ENCODE data around the gene TGFBR3. TPM values are rescaled to one million over a fixed set of nuclear protein-coding genes. Genes with fewer than 3 reads are reported as not detected.
A peak's percentile ranks its signal among the peaks of the same experiment; 100 is the strongest.

TGFBR3 gene
- total and polyA plus RNA-seq, 2 of the 13 experiments (the other 11 are each of a cell fraction or from before 2014, with no cell fraction given) = 76.5 to 195 TPM

DNA sequence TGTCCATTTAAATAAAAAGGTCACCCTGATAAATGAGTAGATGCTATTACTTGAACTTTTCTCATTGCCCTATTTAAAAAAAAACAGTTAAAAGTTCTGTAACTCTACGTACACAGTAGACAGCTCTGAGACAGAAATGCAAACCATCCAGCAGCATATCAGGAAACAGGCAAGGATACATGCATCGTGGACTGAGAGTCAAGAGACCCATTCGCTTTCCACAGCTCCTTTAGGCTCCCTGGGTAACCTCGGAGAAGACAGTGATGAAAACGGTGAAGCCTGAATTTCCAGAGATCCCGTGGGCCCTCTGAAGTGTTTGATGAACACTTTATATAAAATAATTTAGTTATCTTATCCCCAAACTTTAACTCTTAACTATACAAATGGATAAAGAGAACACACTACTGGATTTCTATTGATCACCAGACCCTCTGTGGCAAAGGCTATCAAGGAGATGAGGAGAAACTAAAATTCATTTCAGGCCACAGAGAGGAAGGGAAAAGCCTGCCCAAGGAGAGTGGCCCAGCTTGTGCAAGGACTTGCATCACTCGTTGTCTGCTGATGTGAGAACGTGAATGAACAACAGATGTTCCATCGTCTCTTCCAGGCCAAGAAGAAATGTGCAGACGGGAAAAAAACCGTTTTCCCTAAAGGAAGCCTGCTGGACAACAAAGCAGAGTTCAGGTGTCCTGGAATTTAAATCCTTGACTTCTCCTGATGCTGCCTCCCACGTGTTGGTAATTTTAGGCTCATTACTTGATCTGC, 131.0 kb downstream of the TGFBR3 start:
- TF ChIP-seq, protein P1, sequence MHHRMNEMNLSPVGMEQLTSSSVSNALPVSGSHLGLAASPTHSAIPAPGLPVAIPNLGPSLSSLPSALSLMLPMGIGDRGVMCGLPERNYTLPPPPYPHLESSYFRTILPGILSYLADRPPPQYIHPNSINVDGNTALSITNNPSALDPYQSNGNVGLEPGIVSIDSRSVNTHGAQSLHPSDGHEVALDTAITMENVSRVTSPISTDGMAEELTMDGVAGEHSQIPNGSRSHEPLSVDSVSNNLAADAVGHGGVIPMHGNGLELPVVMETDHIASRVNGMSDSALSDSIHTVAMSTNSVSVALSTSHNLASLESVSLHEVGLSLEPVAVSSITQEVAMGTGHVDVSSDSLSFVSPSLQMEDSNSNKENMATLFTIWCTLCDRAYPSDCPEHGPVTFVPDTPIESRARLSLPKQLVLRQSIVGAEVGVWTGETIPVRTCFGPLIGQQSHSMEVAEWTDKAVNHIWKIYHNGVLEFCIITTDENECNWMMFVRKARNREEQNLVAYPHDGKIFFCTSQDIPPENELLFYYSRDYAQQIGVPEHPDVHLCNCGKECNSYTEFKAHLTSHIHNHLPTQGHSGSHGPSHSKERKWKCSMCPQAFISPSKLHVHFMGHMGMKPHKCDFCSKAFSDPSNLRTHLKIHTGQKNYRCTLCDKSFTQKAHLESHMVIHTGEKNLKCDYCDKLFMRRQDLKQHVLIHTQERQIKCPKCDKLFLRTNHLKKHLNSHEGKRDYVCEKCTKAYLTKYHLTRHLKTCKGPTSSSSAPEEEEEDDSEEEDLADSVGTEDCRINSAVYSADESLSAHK (CRISPR knock-in tag; IDR thresholded peaks at IDR 0.05; ENCODE audit: borderline replicate concordance) = no peak
- TF ChIP-seq POLR2G (IDR thresholded peaks at IDR 0.05; ENCODE audit: low read depth, low read length) = peak; percentile 14; the same call in 1 of the 2 replicates
- H3K4me1 ChIP-seq (ENCODE audit: insufficient read depth, low read length) = peaks cover 45% of the 10 kb centered on the region
- ATAC-seq (no peak), FAIRE-seq (no peak), DNase-seq (ENCODE audit: low spot score) (no peak)
- H3K9me3 ChIP-seq (ENCODE audit: low read length) = no peaks in the 10 kb centered on the region
- BruUV-seq (replicated peaks) = no TSS peak
- no peak overlapping the region for H3K4me2 ChIP-seq (ENCODE audit: low read depth, low read length)
- peaks cover 47% of the 10 kb centered on the region for H3K79me2 ChIP-seq (ENCODE audit: insufficient read depth, low read length)
- H3K36me3 ChIP-seq (replicated peaks in 1 of 2; ENCODE audit: control insufficient read depth in 1 of 2, insufficient read depth in 2 of 2, low read length in 2 of 2) = peaks cover 23 to 76% of the 10 kb centered on the region in 2 experiments
- H3K27me3 ChIP-seq (ENCODE audit: control insufficient read depth in 1 of 2, insufficient read depth in 2 of 2, low read length in 2 of 2) = no peaks in the 10 kb centered on the region
- H3K27ac ChIP-seq (ENCODE audit: extremely low read length, insufficient read depth, low read length) = no peak overlapping the region
- ChIA-PET POLR2A (no interaction called here), CTCF (ENCODE audit: low intra/inter-chr PET ratio, low total read pairs) (no interaction called here)
- H2AFZ ChIP-seq (ENCODE audit: low read length) = no peak overlapping the region
- no peak overlapping the region for H3K4me3 ChIP-seq (replicated peaks in 1 of 3; ENCODE audit: insufficient read depth in 1 of 3, low read depth in 2 of 3, low read length in 3 of 3)
- intact Hi-C loops (cut with micrococcal nuclease; ENCODE audit: unreplicated experiment) (no loop called here), in situ Hi-C loops (cut with HindIII; ENCODE audit: extremely low pct_ligation_motif_present, low pct_unique_long_range_greater_than_20kb) (no loop called here)
- WGBS (ENCODE audit: low lambda C conversion rate) = 95% methylated on average over 12 of the region's 12 CpGs
- H4K20me1 ChIP-seq (ENCODE audit: insufficient read depth, low read length) = no peaks in the 10 kb centered on the region; the same call in 1 of the 2 replicates
- no peak overlapping the region for H3K9ac ChIP-seq (ENCODE audit: insufficient read depth, low read depth, low read length)

DNA sequence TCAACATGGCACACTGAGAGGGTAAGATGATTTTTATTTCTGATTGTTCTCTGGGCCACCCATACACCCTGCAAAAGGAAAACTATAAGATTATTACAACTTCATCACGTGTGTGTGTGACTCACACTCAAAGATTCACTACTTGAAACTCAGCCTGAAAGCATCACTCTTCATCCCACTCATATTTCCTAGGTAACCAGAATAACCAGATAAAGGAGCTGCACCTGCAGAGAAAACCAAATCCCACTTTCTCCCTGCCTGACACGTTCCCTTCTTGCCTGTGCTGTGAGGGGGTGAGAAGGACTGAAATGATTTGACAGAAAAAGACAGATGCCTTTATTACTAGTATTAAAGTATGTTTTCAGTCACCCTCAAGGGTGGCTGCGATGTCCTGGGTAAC, 131.6 kb downstream of the TGFBR3 start:
- no peak overlapping the region for H2AFZ ChIP-seq (ENCODE audit: low read length)
- peaks cover 45% of the 10 kb centered on the region for H3K4me1 ChIP-seq (ENCODE audit: insufficient read depth, low read length)
- no peaks in the 10 kb centered on the region for H3K27me3 ChIP-seq (ENCODE audit: control insufficient read depth in 1 of 2, insufficient read depth in 2 of 2, low read length in 2 of 2)
- DNase-seq (ENCODE audit: low spot score) = no peak
- H3K4me3 ChIP-seq (replicated peaks in 1 of 3; ENCODE audit: insufficient read depth in 1 of 3, low read depth in 2 of 3, low read length in 3 of 3) = no peak overlapping the region
- H3K4me2 ChIP-seq (ENCODE audit: low read depth, low read length) = no peak overlapping the region
- no TSS peak for BruUV-seq (replicated peaks)
- no peak overlapping the region for H3K9ac ChIP-seq (ENCODE audit: insufficient read depth, low read depth, low read length)
- H3K27ac ChIP-seq (ENCODE audit: extremely low read length, insufficient read depth, low read length) = no peak overlapping the region
- in situ Hi-C loops (cut with HindIII; ENCODE audit: extremely low pct_ligation_motif_present, low pct_unique_long_range_greater_than_20kb) (no loop called here), intact Hi-C loops (cut with micrococcal nuclease; ENCODE audit: unreplicated experiment) (no loop called here)
- TF ChIP-seq, protein P2, sequence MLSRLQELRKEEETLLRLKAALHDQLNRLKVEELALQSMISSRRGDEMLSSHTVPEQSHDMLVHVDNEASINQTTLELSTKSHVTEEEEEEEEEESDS (CRISPR knock-in tag; IDR thresholded peaks at IDR 0.05; ENCODE audit: borderline replicate concordance) = no peak
- 0 out of 2 replicates have a peak, but pooled peaks have one; percentile 4 for TF ChIP-seq POLR2G (IDR thresholded peaks at IDR 0.05; ENCODE audit: low read depth, low read length)
- no peak for FAIRE-seq
- CTCF ChIA-PET (ENCODE audit: low intra/inter-chr PET ratio, low total read pairs) = no interaction called here
- peaks cover 48% of the 10 kb centered on the region for H3K79me2 ChIP-seq (ENCODE audit: insufficient read depth, low read length)
- H3K36me3 ChIP-seq (replicated peaks in 1 of 2; ENCODE audit: control insufficient read depth in 1 of 2, insufficient read depth in 2 of 2, low read length in 2 of 2) = peaks cover 25 to 78% of the 10 kb centered on the region in 2 experiments
- H3K9me3 ChIP-seq (ENCODE audit: low read length) = no peaks in the 10 kb centered on the region
- POLR2A ChIA-PET = no interaction called here
- WGBS (ENCODE audit: low lambda C conversion rate) = 97% methylated on average over 3 of the region's 3 CpGs
- ATAC-seq = no peak
- peaks cover 1% of the 10 kb centered on the region; the same call in 1 of the 2 replicates for H4K20me1 ChIP-seq (ENCODE audit: insufficient read depth, low read length)
